GM20431 (cell line): ENCODE data around the gene SND1.
"Not testable (repeated sequence)": the region's sequence is repeated elsewhere in the genome, so short reads cannot be mapped to it uniquely, and the experiment has no call there.

Experiments
- in situ Hi-C: fragments of 300-500 bp; cut with MseI, MboI; formaldehyde crosslinking; loops from one replicate; pipeline ENCODE4 v1.15.0; 2020; ENCODE audit warnings: low sequenced_read_pairs; ENCODE audit not compliant: unreplicated experiment

Gene SND1

GRCh38 chr7:128093614-128094570 is 441.9 kb downstream of the SND1 start:
- in situ Hi-C loops, result no loop called here

DNA sequence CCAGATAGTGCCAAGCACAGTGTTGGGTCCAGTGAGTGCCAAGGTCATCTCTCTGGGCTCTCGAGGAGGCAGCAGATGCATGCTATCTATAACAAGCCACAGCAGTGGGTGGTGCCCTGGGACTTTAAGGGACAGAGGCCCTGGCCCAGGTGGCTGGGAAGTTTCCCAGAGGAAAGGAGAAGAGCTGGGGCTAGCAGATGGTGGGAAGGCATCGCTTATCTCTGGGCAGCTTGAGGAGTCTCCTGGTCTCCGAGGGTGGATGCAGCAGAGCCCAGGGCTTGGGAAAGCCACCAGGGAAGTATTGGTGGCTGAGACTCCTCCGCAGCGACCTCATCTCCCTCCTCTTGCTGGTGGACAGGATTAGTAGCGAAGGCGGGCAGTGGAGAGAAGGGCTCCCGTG is 442.7 kb downstream of the SND1 start:
- in situ Hi-C loops, result no loop called here

DNA sequence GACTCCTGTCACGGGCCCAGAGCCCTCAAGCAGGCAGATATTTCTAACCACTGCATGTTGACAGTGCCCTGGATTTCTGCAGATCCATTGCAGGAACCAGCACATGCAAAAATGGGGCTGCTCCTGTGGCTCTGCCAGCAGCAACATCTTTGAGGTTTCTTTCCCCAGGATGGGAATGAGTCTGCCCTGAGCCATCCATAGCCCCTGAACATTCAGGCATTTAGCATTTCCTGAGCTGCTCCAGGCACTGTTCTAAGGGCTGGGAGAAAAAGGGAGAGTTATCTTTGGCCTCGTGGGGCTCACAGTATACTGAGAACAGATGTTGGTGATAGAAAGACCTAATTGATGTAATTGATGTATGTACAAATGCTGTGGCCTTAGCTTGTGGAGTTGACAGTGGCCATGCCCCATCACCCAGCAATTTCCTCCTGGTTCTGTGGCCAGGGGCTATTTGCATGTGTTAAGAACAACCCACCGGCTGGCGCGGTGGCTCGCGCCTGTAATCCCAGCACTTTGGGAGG is 445.3 kb downstream of the SND1 start:
- in situ Hi-C loops, result no loop called here

- in situ Hi-C loops, result no loop called here
Observed at GRCh38 chr7:128098629-128099028, 446.6 kb downstream of the SND1 start.

DNA sequence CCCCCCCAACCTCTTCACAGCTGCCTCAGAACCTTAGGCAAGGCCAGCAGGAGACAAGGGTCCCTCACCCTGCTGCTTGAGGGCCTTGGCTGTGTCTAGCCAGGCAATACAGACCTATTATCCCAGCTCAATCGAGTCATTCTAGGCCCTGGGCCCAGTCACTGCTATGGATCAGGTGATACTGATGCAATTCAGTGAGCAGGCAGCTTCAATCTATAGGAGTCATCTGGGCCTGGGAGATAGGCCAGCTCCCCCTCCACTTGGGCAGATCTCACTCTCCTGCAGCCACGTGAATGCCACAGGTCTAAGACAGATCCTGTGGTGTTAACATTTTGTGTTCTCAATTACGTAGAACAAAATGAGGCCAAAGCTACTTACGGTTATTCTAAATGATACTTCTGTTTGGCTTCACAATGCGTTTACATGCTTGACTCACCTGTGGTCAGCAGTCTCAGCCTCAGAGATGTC is 447.2 kb downstream of the SND1 start:
- in situ Hi-C loops, result no loop called here

GRCh38 chr7:128100225-128100948 is 448.4 kb downstream of the SND1 start:
- in situ Hi-C loops, result no loop called here

- in situ Hi-C loops, result no loop called here
Observed at GRCh38 chr7:128100949-128101713, 449.1 kb downstream of the SND1 start.

- in situ Hi-C loops, result no loop called here
Observed at GRCh38 chr7:128102490-128103291, 450.7 kb downstream of the SND1 start.

GRCh38 chr7:128103498-128104107 is 451.6 kb downstream of the SND1 start:
- in situ Hi-C loops, result no loop called here

- in situ Hi-C loops, result no loop called here
Observed at GRCh38 chr7:128104108-128104742, 452.2 kb downstream of the SND1 start.

DNA sequence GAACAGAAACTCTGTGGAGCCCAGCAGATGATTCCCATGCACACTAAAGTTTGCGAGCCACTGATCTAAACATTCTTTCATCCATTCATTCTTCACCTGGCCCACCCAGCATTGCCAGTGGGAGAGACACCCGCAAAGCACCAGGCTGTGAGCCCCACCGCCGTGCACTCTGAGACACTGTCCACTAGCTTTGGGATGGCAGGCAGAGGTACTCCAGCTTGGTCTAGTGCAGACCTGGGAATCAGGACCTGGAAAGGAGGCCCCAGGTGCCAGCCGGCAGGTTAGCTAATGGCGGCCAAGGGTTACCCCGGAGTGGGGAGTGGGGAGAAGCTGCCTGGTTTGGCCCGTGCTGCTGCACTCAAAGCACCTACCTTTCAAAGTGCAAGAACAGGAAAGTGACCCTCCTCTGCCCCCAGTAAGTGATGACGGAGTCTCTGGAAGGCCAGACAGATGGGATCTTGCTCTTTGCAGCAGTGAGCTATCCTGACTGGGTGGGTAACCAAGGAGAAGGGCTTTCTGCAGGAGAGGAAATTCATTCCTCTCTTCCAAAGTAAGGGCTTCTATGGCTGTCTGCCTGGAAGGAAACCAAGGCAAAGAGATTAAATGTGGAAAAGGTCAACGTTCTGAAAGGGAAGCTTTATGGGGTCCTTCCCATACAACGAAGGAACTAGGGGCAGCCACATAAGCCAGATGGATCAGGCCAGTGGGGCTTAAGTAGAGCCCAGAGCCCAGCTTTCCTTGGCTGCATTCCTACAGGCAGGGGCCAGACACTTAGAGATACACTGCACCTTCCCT is 453.4 kb downstream of the SND1 start:
- in situ Hi-C loops, result no loop called here

- in situ Hi-C loops, result no loop called here
Observed at GRCh38 chr7:128106821-128107220, 454.8 kb downstream of the SND1 start.

DNA sequence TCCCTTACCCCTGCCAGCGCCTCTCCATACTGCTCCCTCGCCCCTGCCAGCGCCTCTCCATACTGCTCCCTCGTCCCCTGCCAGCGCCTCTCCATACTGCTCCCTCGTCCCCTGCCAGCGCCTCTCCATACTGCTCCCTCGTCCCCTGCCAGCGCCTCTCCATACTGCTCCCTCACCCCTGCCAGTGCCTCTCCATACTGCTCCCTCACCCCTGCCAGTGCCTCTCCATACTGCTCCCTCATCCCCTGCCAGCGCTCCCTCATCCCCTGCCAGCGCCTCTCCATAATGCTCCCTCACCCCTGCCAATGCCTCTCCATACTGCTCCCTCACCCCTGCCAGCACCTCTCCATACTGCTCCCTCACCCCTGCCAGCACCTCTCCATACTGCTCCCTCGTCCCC is 455.5 kb downstream of the SND1 start:
- in situ Hi-C loops, result not testable (repeated sequence)

DNA sequence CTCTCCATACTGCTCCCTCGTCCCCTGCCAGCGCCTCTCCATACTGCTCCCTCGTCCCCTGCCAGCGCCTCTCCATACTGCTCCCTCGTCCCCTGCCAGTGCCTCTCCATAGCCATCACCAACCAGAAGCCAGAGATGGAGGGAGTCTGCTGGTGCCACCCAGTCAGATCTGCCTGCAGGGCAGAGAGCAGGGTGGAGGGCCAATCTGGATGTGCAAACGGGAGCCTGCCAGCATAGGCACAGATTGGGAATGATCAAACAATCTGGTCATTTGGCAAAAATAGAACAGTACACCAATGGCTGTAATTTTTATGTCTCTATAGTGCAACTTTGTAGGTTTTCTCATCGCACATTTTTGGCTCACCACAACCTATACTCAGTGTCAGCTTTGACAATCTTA is 456.1 kb downstream of the SND1 start:
- in situ Hi-C loops, result no loop called here

DNA sequence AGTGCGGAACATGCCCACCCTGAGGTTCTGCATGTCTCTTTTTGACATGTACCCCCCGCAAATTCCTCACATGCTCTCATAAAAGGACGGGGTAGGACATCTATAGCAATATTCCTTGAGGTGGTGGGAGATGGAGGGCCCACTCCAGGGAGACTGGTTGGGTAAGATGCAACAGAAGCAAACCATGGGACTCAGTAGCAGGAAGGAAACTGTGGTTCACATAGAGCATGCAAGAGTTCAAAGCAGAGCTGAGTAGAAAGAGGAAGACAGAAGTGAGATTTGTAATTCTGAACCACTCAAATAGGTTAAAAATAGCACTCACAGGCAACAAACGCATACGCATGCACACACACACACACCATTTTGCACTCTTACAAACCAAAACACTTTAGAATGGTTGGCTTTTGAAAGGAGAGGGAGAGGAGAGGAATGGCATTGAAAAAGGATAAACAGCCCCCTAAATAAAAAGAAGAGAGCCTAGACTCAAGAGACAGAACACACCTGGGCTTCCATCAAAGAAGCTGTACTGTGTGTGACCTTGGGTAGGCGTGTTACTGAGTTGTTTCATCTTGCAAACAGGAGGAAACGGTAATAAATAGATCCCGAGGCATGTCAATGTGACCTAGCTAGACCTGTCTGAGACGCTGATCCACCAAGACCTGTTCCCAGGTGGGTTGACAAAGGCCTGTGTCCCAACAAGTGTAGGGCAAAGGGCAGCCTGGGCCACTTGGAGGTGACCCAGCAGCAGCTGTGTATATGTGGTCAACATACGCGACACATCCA is 456.8 kb downstream of the SND1 start:
- in situ Hi-C loops, result no loop called here

- in situ Hi-C loops, result not testable (repeated sequence)
Observed at GRCh38 chr7:128109424-128109969, 457.5 kb downstream of the SND1 start.
